Endothelial cell (in vitro differentiated cells): Measurements from ENCODE around the gene B3GALT4. TPM values are rescaled to one million over a fixed set of nuclear protein-coding genes. Genes with fewer than 3 reads are reported as not detected.

Experiments used
- DNase-seq: peaks from one replicate; pipeline ENCODE4 v3.0.0; 2021; ENCODE audit warnings: low spot score
- H3K27ac Mint-ChIP-seq: one replicate; pipeline ENCODE4 v1.8.0; 2021; ENCODE audit warnings: mixed read lengths, inconsistent platforms; ENCODE audit not compliant: unreplicated experiment
- H3K27me3 Mint-ChIP-seq: one replicate; pipeline ENCODE4 v1.8.0; 2021; ENCODE audit warnings: mild to moderate bottlenecking, moderate library complexity, mixed read lengths, inconsistent platforms; ENCODE audit not compliant: unreplicated experiment
- H3K36me3 Mint-ChIP-seq: one replicate; pipeline ENCODE4 v1.8.0; 2021; ENCODE audit warnings: mild to moderate bottlenecking, low read depth, mixed read lengths, inconsistent platforms; ENCODE audit not compliant: unreplicated experiment
- H3K4me1 Mint-ChIP-seq: one replicate; pipeline ENCODE4 v1.8.0; 2021; ENCODE audit warnings: mild to moderate bottlenecking, mixed read lengths, inconsistent platforms; ENCODE audit not compliant: unreplicated experiment
- H3K4me3 Mint-ChIP-seq: one replicate; pipeline ENCODE4 v1.8.0; 2021; ENCODE audit warnings: mild to moderate bottlenecking, mixed read lengths, inconsistent platforms; ENCODE audit not compliant: unreplicated experiment
- H3K9me3 Mint-ChIP-seq: one replicate; pipeline ENCODE4 v1.8.0; 2021; ENCODE audit warnings: mixed read lengths, inconsistent platforms; ENCODE audit not compliant: unreplicated experiment
- total RNA-seq: library from RNA; stranded (reverse); fragmentation: NEBNext Ultra II Directional; extraction: Animal tissue kit (Norgen Biotek cat#: 25700); gene quantifications from one replicate; pipeline ENCODE4 v1.2.1, GENCODE V29; 2021; ENCODE audit not compliant: unreplicated experiment
- TF ChIP-seq, protein P1 (sequence below): fragments of 200-600 bp; sonication (generic); IDR thresholded peaks from one replicate; pipeline ENCODE4 v1.5.0; 2021; ENCODE audit warnings: antibody characterized with exemption; ENCODE audit not compliant: unreplicated experiment

B3GALT4 gene
- total RNA-seq, 1 donor from 2014 or later = 3.8 TPM

DNA sequence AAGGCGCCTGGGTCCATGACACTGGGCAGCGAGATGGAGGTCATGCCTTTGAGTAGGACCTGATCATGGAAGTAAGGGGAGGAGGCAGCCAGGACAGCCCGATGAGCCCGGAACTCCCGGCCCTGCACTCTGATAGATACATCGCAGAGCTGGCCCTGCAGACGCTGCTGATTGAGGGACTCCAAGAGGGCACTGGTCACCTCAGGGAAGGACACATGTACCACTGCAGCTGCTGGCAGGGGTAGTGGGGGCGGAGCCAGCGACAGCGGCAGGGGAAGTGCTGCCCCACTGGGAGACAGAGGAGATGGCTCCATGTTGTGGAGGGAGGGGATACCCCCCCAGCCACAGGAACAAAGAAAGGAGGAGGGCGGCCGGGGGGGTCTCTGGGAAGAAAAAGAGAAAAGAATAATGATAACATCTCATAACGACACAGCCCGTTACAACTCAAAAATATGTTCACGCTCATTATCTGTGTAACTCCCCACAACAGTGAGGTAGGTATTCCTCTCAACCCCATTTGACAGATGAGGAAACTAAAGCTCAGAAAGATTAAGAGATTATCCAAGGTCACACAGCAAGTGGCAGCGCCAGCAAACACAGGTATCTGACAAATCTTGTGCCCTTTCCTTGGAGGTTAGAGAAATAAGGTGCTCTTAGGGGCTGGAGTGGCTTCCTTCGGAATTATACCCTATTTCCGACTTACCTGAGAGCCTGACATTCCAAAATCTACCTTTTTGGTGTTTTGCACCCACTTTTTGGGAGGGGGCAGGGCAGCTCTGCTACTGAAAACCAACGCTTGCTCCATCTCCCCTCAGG, 39.9 kb downstream of the B3GALT4 start:
- H3K9me3 Mint-ChIP-seq = no peaks in the 10 kb centered on the region
- peaks cover 54% of the 10 kb centered on the region for H3K4me1 Mint-ChIP-seq
- peaks cover 25% of the 10 kb centered on the region for H3K36me3 Mint-ChIP-seq
- no peak for DNase-seq
- peaks cover 12% of the 10 kb centered on the region for H3K27me3 Mint-ChIP-seq
- TF ChIP-seq, protein P1, sequence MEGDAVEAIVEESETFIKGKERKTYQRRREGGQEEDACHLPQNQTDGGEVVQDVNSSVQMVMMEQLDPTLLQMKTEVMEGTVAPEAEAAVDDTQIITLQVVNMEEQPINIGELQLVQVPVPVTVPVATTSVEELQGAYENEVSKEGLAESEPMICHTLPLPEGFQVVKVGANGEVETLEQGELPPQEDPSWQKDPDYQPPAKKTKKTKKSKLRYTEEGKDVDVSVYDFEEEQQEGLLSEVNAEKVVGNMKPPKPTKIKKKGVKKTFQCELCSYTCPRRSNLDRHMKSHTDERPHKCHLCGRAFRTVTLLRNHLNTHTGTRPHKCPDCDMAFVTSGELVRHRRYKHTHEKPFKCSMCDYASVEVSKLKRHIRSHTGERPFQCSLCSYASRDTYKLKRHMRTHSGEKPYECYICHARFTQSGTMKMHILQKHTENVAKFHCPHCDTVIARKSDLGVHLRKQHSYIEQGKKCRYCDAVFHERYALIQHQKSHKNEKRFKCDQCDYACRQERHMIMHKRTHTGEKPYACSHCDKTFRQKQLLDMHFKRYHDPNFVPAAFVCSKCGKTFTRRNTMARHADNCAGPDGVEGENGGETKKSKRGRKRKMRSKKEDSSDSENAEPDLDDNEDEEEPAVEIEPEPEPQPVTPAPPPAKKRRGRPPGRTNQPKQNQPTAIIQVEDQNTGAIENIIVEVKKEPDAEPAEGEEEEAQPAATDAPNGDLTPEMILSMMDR = no peak
- peak overlapping the region; percentile 64 for H3K27ac Mint-ChIP-seq
- H3K4me3 Mint-ChIP-seq = peak overlapping the region; percentile 88

DNA sequence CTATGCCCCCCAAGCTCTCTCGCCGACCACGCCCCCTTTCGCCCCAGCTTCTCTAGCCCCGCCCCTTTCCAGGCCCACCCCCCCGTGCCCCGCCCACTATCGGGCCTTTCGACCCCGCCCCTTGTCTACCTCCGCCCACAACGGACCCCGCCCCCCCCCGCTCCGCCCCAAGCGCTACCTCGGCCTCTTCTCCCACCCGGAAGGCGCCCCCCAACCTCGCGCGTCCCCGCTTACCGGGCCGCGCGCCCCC, 40.4 kb downstream of the B3GALT4 start:
- H3K27me3 Mint-ChIP-seq = peaks cover 12% of the 10 kb centered on the region
- H3K4me1 Mint-ChIP-seq = peaks cover 54% of the 10 kb centered on the region
- H3K9me3 Mint-ChIP-seq = no peaks in the 10 kb centered on the region
- H3K36me3 Mint-ChIP-seq = peaks cover 30% of the 10 kb centered on the region
- no peak for DNase-seq
- TF ChIP-seq, protein P1 = no peak
- peak overlapping the region; percentile 88 for H3K4me3 Mint-ChIP-seq
- H3K27ac Mint-ChIP-seq = no peak overlapping the region

DNA sequence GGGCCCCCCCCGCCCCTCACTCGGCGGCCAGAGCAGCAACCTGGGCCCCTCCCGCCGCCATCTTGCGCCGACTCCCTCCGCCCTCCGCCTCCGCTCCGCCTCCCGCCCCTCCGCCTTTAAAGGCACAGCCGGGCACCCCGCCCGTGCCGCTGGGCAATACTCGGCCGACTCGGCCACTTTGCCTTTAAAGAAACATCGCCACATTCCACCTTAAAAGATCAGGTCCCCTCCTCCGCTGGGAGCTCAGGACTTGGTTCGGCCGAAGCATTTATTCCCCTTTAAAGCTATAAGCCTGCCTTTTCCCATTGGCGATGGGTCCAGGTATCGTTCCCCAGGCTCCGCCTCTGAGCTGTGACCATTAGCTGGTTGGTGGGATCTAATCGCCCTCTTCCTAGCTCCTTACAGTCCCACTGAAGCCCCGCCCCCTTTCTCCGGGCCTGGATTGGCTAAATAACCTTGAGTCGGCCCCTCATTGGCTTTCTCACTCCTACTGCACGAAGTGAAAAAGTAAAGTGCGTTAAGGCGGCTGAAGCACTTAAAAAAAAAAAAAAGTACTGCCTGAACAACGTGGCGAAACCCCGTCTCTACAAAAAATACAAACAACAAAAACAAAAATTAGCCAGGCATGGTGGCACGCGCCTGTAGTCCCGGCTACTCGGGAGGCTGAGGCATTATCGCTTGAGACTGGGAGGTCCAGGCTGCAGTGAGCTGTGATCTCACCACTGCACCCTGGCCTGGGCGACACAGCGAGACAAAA, 40.9 kb downstream of the B3GALT4 start, which contains the start of gene ZBTB22:
ZBTB22 (minus strand) TSS at position 76 of the 757 bp plus-strand sequence. CDS start 828 bp downstream, outside the sequence.
- peak; percentile 95 for DNase-seq
- H3K27me3 Mint-ChIP-seq = peaks cover 17% of the 10 kb centered on the region
- TF ChIP-seq, protein P1 = no peak
- peak within 1 kb of the TSS; percentile 64 for H3K27ac Mint-ChIP-seq
- H3K4me1 Mint-ChIP-seq = peaks cover 54% of the 10 kb centered on the region
- H3K36me3 Mint-ChIP-seq = peaks cover 32% of the 10 kb centered on the region
- H3K4me3 Mint-ChIP-seq = peak within 1 kb of the TSS; percentile 97
- H3K9me3 Mint-ChIP-seq = no peaks in the 10 kb centered on the region

DNA sequence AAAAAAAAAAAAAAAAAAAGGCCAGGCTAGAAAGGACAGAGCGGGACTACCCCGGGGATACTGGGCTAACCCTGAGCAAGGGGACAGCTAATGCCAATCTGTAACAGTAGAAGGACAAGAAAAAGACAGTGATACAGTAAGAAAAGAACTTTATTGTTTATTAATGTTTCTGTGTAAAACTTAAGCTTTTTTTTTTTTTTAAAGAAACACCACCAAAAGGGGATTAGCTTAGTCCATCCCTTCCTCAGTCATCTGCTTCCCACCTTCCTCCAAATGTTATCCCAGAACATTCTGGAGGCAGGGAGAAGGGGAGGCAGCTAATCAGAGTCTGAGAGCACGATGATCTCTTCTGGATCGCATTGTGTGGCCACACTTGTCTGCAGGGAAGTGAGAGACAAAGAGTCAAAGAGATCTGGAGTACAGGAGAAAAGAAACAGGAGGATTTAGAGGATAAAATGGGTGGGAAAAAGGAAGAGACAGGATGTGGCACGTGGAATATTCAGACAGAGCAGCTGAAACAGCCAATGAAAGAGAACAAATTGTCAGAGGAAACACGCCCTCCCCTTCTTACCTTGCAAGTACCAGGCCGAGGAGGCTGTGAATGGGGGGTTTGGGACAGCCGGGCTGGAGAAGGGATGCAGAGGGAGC, 41.6 kb downstream of the B3GALT4 start:
- Mint-ChIP-seq H3K27me3 (peaks cover 23% of the 10 kb centered on the region), H3K4me1 (peaks cover 50% of the 10 kb centered on the region), H3K36me3 (peaks cover 32% of the 10 kb centered on the region), H3K4me3 (peak overlapping the region; percentile 97), H3K27ac (peak overlapping the region; percentile 13), H3K9me3 (no peaks in the 10 kb centered on the region)
- DNase-seq = no peak
- TF ChIP-seq, protein P1 = no peak
